Measurements from ENCODE around the gene CAMTA1. TPM values are rescaled to one million over a fixed set of nuclear protein-coding genes. Genes with fewer than 3 reads are reported as not detected.
A peak's percentile ranks its signal among the peaks of the same experiment; 100 is the strongest.

Gene CAMTA1
- total RNA-seq, 1 experiment from 2014 or later = 69.5 TPM

DNA sequence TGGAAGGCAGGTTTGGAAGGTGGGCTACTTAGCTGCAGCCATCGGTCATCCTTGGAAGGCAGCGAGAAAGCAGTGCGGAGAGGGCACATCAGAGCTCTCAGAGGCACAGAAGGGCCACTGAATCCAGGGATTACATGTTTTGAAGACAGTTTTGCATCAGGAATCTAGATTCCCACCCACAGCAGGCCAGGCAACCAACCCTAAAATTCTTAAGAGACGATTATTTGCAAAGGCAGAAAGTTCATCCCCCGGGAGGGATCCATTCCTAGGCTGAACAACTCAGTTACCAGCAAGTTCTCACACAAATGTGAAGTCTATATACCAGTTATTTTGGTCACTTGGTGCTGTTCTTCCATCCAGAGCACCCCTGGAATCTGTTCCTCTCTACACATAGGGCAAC is 528.6 kb downstream of the CAMTA1 start:
- no peaks in the 10 kb centered on the region for H4K20me1 ChIP-seq (ENCODE audit: insufficient read depth)
- TF ChIP-seq SP1 (IDR thresholded peaks at IDR 0.05; ENCODE audit: low read depth) (no peak), EZH2phosphoT487 (IDR thresholded peaks at IDR 0.05; ENCODE audit: borderline replicate concordance) (no peak), SIN3A (IDR thresholded peaks at IDR 0.05; ENCODE audit: low read depth) (no peak), MAX (IDR thresholded peaks at IDR 0.05) (no peak), JUND (IDR thresholded peaks at IDR 0.05) (no peak), FOSL1 (IDR thresholded peaks at IDR 0.05; ENCODE audit: low read depth) (no peak), TCF7L2 (IDR thresholded peaks at IDR 0.05; ENCODE audit: borderline replicate concordance, extremely low read depth, insufficient read depth, insufficient read length) (no peak), CEBPB (IDR thresholded peaks at IDR 0.05; ENCODE audit: low read depth) (no peak), YY1 (IDR thresholded peaks at IDR 0.05; ENCODE audit: extremely low read depth, insufficient replicate concordance, low read depth, low read length) (no peak), SRF (IDR thresholded peaks at IDR 0.05; ENCODE audit: low read depth) (no peak), POLR2A (IDR thresholded peaks at IDR 0.05; ENCODE audit: borderline replicate concordance, extremely low read depth, insufficient read depth, insufficient read length) (no peak), POLR2AphosphoS5 (IDR thresholded peaks at IDR 0.05; ENCODE audit: low read depth, low read length) (no peak), RAD21 (IDR thresholded peaks at IDR 0.05; ENCODE audit: low read depth) (no peak), ZFX (IDR thresholded peaks at IDR 0.05) (no peak), CBX3 (IDR thresholded peaks at IDR 0.05; ENCODE audit: low read depth) (no peak), EGR1 (IDR thresholded peaks at IDR 0.05; ENCODE audit: low read depth) (no peak), EZH2 (IDR thresholded peaks at IDR 0.05) (no peak)
- TF ChIP-seq, protein P1, sequence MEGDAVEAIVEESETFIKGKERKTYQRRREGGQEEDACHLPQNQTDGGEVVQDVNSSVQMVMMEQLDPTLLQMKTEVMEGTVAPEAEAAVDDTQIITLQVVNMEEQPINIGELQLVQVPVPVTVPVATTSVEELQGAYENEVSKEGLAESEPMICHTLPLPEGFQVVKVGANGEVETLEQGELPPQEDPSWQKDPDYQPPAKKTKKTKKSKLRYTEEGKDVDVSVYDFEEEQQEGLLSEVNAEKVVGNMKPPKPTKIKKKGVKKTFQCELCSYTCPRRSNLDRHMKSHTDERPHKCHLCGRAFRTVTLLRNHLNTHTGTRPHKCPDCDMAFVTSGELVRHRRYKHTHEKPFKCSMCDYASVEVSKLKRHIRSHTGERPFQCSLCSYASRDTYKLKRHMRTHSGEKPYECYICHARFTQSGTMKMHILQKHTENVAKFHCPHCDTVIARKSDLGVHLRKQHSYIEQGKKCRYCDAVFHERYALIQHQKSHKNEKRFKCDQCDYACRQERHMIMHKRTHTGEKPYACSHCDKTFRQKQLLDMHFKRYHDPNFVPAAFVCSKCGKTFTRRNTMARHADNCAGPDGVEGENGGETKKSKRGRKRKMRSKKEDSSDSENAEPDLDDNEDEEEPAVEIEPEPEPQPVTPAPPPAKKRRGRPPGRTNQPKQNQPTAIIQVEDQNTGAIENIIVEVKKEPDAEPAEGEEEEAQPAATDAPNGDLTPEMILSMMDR (IDR thresholded peaks at IDR 0.05 in 2 of 3, conservative IDR thresholded peaks at IDR 0.05 in 1 of 3; ENCODE audit: borderline replicate concordance in 1 of 3, insufficient read depth in 1 of 3, low read depth in 2 of 3, low read length in 2 of 3) = no peak
- POLR2A ChIA-PET = interaction anchor here (1.2 kb wide), 1 partner anchor 14 kb away, joined by 3 read pairs; no protein-coding TSS in a partner anchor
- H3K4me2 ChIP-seq (ENCODE audit: low read length) = no peak overlapping the region
- no peaks in the 10 kb centered on the region for H3K79me2 ChIP-seq (ENCODE audit: insufficient read depth, low read length)
- no peak for DNase-seq (ENCODE audit: low read depth, low spot score)
- H3K27me3 ChIP-seq (ENCODE audit: insufficient read depth, low read length) = no peaks in the 10 kb centered on the region
- no peaks in the 10 kb centered on the region for H3K9me3 ChIP-seq (ENCODE audit: control insufficient read depth in 1 of 2, insufficient read depth in 1 of 2, low read depth in 1 of 2, low read length in 2 of 2)
- RAD21 ChIA-PET (ENCODE audit: low non-redundant PET in 1 of 2, low total read pairs in 2 of 2, uncharacterized antibody in 2 of 2, unreplicated experiment in 2 of 2) = no interaction called here
- H3K4me1 ChIP-seq (ENCODE audit: control insufficient read depth in 1 of 2, insufficient read depth in 2 of 2, low read length in 2 of 2) = peaks cover 15 to 29% of the 10 kb centered on the region in 2 experiments; a peak in 3 of 4 replicates
- no TSS peak for BruUV-seq (replicated peaks)
- peak overlapping the region; percentile 66 for H3K27ac ChIP-seq (ENCODE audit: low read depth, low read length)
- no peak overlapping the region for H2AFZ ChIP-seq (ENCODE audit: low read depth, low read length, poor library complexity, severe bottlenecking)
- H3K9ac ChIP-seq (ENCODE audit: low read length) = no peak overlapping the region
- CTCF ChIA-PET = no interaction called here
- H3K4me3 ChIP-seq (replicated peaks in 1 of 2; ENCODE audit: low read depth in 1 of 2, low read length in 2 of 2) = no peak overlapping the region
- intact Hi-C loops (cut with micrococcal nuclease) = no loop called here
- H3K9me2 ChIP-seq (ENCODE audit: insufficient read depth) = no peaks in the 10 kb centered on the region
- H3K36me3 ChIP-seq (ENCODE audit: control insufficient read depth in 1 of 2, insufficient read depth in 2 of 2, low read length in 2 of 2) = no peaks in the 10 kb centered on the region
- ATAC-seq = no peak

Measured in HCT116 (cell line).